Left forelimb (tissue), 1 donor: ENCODE measurements around the gene CTAG1B.
"Not testable (repeated sequence)": the region's sequence is repeated elsewhere in the genome, so short reads cannot be mapped to it uniquely, and the experiment has no call there.

ENCODE experiments used
- DNase-seq: peaks from one replicate; pipeline ENCODE4 v3.0.0-alpha.2; 2018; ENCODE audit warnings: low spot score

Gene CTAG1B

GRCh38 chrX:154582994-154583393, 36.1 kb downstream of the CTAG1B start:
- not testable (repeated sequence) for DNase-seq

DNA sequence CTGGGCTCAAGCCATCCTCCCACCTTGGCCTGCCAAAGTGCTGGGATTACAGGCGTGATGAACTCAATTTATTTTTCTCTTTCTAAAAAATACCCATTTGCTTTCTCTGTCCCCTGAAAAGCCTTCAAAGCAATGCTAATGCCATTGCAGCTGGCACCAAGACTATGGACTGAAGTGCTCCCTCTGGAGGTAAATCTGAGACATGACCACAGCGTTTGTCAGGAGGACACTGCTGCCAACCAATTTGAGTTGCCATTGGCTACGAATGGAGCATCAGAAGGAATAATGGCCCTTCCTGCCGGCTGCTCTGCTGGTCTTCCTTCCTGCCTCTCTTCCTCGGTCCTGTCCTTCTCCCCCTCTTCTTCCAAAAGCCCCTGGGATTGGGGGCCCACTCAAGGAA, 44.0 kb downstream of the CTAG1B start:
- not testable (repeated sequence) for DNase-seq

GRCh38 chrX:154573061-154573460, 46.0 kb downstream of the CTAG1B start:
- DNase-seq, result not testable (repeated sequence)

DNA sequence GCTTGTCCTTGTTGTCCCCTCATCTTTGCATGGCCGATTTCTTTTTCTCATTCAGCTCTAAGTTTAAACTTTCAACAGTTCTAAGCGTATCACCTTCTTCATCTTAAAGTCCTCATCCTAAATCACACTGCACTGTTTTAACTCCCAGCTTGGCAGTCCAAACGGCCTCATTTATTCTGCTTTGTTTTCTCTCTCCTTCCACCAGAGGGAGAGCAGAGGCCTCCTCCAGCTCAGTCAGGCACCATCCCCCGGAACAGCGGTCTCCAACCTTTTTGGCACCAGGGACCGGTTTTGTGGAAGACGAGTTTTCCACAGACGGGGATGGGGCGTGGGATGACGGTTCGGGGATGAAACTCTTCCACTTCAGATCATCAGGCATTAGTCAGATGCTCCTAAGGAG, 48.7 kb downstream of the CTAG1B start:
- not testable (repeated sequence) for DNase-seq
